CD4-positive, alpha-beta T cell treated with Interleukin-17A for 1 hour (primary cell): ENCODE data around the gene SPINK7.

Source experiments
- DNase-seq: peaks from one replicate; pipeline ENCODE4 v3.0.0-alpha.2; 2020

The SPINK7 gene

GRCh38 chr5:148343603-148344487, 31.6 kb downstream of the SPINK7 start:
- DNase-seq = no peak

- no peak for DNase-seq
These were observed 35.5 kb downstream of the SPINK7 start for GRCh38 chr5:148347706-148348105.

DNA sequence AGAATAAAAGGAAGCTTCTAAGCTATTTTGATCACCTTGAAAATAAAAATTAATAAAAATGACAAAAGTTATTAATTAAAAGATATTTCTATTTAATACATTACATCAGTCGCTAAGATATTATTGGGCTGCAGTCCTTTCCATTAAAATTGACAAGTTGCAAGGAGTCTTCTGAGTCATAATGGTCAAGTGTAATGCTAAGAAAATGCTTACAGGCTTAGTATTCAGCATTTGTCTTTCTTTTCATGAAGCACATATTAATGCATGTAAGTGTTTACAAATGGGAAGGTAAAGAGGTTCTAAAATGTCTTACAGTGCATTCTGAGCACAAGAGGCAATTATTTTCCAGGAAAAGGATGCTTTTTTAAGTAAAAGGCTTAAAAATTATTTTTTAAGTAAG, 40.5 kb downstream of the SPINK7 start:
- no peak for DNase-seq

DNA sequence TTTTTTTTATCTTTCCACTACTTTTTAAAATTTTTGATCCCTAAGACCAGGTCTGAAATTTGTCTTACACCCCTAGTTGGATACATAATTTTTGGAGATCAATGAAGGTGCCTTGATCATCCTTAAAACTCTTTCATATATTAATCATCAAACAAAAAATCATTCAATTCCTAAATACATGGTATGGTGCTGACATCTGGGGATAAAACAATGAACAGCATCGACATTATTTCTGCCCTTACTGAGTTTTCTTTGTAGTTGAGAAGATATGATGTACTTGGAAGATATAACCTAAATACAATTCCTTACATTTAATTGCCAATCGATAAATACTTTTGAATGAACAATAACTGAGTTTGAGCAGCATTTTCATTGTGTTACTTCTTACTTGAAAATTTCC, 41.4 kb downstream of the SPINK7 start:
- no peak for DNase-seq

DNA sequence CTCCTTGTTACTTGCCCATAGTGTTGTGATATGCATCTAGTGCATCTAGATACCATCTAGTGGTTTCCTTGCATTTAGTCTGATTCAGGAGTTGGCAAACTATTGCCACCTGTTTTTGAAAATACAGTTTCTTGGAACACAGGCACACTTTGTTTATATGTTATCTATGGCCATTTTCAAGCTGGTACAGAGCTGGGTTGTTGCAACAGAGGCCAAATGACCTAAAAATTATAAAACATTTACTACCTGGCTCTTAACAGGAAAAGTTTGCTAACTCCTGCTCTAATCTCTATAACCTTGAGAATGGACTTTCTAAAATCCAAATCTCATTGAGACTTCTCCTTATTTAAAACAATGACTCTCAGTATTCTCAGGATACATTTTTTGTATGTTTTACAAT, 52.1 kb downstream of the SPINK7 start:
- no peak for DNase-seq
